NCI-H1092 (cell line): Measurements from ENCODE around the gene EIF2B2.

Experiments used
- DNase-seq: peaks from one replicate; lab custom pipeline; 2025; lab: John Stamatoyannopoulos, UW

The EIF2B2 gene

DNA sequence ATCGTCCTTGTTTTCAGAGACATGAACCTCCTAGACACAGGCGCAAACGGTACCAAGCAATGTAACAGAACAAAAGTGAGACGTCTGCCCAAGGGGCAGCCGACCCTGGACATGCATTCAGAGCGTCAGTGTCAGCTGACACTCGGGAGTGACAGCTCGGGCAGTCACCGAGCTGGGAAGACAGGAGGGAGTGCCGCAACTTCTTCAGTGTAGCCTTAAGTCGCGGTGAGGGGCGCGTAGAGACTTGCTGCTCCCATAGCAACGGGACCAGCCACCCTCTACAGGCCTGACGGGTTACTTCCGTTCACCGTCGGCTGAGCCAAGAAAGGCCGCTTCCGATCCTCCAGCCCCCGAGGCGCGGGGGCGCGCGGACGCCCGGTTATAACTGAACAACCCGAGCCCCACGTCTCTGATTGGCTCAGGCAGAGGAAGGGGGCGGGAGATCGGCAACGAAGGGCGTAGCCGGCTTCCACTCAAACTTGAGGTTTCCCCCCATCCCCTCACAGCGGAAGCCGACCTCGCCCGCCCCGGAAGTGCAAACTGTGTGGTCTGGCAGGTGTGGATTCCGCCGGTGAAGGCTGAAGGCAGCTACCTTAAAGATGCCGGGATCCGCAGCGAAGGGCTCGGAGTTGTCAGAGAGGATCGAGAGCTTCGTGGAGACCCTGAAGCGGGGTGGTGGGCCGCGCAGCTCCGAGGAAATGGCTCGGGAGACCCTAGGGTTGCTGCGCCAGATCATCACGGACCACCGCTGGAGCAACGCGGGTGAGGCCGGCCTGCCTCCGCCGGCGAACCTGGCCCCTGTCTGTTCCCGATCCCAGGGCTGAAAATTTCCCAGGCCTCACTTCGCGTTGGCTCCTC is at the start of gene EIF2B2:
Gene EIF2B2 (plus strand): TSS at position 530 of the 858 bp plus-strand sequence. CDS start 70 bp downstream, at position 600.
- peak; percentile 94 for DNase-seq

DNA sequence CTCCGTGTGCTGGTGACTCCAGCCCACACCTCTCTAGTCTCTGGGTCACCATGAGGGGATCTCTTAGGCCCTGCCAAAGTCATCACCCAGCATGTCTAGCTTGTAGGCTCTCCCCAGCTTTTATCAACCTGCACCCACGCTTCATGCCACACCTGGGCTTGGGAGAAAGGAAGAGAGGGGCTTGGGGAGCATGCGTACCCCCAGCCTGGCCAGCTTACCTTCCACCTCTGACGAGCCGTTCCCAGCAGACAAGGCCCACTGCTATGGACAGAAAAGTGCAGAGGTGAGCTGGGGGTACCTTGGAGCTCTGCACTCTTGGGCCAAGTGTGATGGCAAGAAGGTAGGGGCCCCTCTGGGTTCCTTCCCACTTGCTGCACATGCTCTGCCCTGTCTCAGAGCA is 49.0 kb upstream of the EIF2B2 start:
- DNase-seq = no peak

DNA sequence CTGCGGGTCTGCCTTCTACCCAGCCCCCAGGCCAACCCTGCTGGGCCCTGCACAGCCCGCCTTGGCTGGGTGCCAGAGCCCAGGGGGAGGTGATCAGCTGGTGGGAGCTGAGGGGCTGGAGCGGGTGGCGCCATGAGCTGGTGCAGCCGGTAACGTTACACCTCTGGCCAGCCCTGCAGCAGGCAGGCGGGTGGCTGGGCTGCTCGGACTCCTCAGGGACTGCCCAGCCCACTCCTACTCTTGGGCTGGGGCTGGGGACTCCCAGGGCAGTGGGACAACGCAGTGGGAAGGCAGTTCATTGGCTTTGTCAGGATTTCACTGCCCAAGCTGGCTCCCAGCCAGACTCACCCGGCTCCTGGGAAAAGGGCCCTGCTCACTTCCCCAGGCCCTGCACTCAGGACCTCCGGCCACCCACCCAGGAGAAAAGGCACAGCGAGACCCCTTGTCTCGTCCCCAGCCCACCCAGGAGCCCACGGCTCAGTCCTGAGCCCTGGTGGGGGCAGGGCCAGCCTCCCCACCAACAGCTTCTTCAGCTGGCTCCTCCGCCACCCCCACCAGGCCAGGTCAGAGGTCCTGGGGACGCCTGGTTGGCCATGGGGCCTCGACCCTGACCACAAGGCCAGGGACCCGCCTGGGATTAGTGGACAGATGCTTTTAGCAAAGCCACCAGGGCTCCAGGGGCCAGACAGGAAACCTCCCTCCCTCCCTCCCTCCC is 48.3 kb upstream of the EIF2B2 start:
- peak; percentile 75 for DNase-seq

DNA sequence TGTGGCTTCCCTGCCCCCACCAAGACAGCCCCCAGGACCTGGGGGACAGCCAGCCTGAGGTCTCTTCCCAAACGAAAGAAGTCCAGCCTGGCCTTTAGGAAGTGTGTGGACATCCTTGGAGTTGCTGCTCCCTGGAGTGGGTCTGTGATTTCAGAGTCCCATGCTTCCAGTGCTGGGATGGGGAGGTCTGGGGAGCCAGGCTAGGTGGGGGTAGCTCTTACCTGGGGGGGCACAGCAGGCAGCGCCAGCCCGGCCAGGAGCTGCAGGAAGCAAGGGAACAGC is 47.8 kb upstream of the EIF2B2 start:
- DNase-seq = no peak

DNA sequence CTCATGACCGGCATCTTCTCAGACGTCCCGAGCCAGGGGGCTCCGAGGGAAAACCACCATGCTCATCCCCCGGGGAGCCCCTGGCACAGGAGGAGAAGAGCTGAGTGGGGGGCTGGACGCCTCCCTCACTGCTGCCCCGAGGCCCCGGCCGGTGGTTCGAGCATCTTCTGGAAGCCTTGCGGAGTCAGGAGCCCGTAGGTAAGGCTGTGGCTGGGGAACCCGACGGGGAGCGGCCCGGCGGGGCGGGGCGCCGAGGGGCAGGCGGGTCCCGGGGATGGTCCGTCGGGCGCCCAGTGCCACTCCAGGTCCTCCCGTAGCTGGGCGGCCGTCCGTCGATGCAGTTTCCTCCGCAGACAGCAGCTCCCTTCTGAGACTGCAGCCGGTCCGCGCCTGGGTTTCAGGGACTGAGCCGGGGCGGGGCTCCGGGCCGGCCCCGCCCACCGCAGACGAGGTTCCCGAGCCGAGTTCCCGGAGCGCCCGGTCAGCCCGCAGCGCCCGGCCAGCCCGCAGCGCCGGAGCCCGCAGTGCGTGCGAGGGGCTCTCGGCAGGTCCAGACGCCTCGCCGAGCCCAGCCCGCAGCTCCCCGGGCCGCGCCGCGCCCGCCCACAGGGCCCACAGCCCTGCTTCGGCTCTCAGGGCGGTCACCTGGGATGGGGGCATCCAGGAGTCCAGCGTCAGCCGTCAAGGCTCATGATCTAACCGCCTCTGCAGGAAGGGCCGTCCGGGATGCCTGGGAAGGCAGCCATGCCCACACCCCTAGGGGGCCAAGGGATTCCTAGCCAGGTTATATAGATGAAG is 47.3 kb upstream of the EIF2B2 start, which contains the start of gene PGF:
Gene PGF (minus strand): TSS at position 369 of the 798 bp plus-strand sequence. CDS start 355 bp downstream, at position 14.
- no peak for DNase-seq

DNA sequence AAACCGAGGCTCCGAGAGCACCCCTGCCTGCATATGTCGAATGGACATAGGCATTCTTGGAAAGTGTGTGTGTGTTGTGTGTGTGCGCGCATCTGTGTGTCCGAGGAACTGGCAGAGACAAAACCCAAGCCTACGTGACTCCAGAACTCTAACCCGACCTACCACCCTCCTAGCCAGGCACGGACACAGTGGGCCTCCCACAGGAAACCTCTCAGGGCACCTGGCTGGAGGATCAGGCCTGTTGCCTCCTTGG is 46.8 kb upstream of the EIF2B2 start:
- no peak for DNase-seq

DNA sequence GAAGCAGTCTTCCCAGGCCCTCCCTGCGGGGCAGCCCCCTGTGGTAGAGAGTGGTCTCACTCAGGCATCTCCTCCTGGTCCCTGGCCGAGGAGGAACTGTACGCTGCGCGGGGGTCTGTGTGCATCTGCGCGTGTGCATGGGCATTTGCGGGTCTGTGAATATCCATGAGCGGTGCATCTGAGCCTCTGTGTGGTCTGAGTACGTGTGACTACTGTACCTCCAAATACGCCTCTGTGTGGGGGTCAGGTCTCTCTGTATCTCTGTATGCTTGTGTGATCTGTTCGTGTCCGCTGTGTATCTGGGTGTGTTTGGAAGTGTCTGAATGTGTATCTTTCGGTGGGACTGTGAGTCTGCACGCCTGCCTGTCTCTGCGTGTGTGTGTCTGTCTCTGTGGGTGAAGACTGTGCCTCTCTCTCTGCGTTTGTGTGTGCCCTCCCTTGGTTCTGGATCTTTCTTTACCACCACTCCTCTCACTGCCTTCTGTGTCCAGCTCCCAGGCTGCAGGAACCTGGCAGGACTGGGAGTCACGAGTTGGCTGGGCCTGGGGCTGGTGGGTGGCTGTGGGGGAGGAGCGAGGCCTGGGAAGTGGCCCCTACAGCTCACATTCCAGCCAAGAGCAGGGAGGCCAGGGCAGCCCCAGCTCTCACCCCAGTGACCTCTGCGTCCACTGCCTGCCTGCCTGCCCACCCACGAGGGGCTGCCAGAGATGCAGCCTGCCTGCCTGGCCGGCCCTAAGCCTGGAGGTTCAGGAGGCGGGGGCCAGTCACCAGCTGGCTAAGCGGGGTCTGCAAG is 46.2 kb upstream of the EIF2B2 start:
- DNase-seq = no peak

DNA sequence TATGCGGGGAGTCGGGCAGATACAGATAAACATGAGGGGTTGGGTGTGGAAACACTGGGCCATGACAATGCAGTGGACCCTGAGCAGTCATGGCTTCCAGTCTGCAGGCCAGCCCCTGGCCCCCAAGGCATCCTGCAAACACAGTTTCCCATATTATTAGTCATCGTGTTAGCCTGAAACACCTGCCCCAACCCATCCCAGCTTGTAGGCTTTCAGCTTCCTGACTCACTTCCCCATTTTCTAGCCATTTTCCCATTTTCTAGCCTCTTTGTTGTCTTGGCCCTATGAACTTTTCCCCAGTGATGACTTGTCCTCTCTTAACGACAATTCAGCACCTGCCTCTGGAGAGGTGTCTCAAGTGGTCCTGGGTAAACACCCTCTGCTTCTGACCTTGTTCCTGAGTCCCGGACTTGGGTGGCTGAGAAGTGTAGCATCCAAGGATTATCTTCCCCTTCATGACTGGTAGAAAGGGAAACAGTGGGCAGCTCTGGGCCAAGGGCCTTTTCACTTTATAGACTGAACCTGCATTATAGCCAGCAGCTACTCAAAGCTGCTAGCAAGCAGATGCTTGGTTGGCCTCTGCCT is 43.0 kb upstream of the EIF2B2 start:
- no peak for DNase-seq

DNA sequence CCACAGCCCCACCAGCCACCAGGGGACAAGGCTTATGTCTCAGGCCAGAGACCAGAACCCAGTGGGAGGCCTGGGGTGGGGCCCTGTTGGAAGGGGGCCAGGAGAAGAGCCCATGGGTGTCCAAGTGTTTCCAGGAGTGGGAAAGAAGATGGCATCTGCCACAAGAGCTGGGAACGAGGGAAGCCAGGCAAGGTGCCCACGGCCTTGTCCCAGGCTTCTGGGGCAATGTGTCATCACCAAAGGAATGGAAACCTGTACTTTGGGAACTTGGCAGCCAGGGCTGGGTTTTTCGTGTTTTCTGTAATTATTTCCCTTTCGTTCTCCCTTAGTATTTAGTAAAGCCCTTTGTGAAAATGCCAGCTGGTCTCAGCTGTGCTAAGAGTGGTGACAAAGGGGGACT is 42.0 kb upstream of the EIF2B2 start:
- DNase-seq = no peak

DNA sequence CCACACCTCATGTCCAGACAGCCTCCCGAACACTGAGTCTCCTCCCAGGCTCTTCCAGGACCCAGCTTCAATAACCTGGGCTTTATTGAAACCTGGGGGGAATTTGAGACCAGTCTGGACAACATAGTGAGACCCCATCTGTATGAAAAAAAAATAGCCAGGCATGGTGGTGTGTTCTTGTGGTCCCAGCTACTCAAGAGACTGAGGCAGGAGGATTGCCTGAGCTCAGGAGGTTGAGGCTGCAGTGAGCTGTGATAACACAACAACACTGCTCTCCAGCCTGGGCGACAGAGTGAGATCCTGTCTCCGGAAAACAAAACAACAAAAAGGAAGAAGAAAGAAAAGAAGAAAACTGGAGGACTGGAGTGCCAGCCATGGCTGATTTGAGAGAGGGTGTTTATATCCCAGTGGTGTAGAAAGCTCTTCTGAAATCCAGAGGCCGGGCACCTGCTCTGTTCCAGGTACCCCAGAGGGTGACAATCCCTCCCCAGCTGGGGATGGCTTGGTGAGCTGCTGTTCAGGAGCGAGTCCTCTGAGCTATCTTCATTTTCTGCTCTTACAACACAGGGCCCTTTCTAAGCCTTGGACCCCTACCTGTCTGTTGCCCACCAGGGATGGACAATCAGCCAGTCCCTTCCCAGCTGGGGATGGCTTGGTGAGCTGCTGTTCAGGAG is 41.3 kb upstream of the EIF2B2 start:
- DNase-seq = no peak

DNA sequence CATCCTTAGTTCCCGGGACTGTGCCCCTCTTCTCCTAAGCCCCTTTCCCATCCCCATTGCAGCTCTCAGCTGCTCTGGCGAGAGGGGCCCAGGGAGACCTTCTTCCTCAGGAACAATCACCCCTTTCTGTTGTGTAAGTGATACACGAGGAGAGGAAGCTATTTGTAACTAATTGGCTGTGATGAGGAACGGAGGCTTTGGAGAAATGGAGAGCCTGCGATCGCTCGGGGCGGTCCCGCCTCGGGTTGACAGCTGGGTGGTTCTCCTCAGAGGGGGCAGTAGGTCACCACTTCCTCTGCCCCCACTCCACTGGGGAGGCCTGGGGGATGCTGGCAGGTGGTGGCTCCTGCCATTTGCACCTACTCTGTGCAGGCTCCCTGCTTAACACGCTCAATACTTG is 40.7 kb upstream of the EIF2B2 start:
- no peak for DNase-seq

DNA sequence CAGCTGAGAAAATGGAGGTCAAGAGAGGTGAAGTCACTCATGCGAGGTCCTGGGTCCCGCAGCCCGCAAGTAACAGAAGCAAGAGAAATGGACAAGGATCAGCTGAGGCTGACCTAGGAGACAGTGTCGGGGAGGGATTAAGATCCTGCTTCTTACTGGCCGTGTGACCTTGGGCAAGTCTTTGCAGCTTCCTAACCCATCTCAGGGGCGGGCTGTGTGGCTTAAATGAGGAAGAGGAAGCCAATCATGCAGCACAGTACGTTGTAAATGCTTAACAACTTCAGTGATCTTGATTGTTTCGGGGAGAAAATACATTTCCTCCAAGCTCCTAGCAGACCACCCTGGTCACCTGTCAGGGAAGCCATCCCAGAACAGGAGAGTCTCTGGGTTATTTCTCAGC is 40.2 kb upstream of the EIF2B2 start:
- DNase-seq = no peak

DNA sequence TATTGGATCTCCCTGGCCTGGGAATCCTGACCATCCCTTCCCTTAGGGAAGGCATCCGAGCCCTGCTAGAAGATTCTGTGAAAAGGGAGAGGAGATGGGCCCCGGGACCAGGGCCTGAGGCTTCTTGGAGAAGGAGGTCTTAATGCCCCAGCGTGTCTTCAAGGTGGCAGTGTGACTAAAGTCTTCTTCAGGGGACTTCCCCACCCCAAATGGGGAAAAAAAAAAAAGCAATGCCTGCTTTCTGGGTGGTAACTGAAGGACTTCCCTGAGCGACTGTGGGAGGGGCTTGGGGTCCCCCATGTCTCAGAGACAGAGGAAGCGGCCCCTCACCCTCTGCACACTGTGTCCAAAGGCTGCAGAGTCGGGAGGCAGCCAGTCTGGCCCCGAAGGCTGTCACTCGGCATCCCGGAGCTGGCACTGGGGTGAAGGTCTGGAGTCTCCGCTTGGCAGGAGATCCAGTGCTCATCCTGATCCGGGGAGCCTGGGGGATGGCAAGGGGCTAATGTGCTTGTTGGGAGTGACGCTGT is 39.5 kb upstream of the EIF2B2 start:
- DNase-seq = no peak

DNA sequence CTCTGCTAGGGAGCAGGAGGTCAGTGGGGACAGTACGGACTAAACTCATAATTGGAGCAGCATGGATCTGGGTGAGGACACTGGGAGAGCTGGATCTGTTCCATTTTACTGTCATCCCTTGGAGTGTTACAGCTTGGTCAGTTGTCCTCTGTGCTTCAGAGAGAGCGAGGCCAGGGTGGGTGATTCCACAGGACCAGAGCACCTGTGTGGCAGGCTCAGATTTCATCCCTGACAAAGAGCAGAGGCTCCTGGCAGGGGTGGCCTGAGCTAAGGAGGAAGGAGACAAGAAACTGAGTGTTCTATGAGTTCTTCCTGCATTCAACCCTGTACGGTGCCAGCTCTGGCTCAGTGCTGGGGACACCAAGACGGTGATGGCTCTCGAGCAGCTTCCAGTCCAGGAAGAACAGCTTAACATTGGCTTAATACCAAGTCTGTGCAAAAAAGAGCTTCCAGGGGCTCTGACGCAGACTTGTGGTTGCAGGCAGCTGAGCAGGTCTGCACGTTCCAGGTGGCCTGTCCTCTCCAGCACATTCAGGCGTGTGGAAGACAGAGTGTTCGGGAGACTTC is 38.9 kb upstream of the EIF2B2 start:
- DNase-seq = no peak

DNA sequence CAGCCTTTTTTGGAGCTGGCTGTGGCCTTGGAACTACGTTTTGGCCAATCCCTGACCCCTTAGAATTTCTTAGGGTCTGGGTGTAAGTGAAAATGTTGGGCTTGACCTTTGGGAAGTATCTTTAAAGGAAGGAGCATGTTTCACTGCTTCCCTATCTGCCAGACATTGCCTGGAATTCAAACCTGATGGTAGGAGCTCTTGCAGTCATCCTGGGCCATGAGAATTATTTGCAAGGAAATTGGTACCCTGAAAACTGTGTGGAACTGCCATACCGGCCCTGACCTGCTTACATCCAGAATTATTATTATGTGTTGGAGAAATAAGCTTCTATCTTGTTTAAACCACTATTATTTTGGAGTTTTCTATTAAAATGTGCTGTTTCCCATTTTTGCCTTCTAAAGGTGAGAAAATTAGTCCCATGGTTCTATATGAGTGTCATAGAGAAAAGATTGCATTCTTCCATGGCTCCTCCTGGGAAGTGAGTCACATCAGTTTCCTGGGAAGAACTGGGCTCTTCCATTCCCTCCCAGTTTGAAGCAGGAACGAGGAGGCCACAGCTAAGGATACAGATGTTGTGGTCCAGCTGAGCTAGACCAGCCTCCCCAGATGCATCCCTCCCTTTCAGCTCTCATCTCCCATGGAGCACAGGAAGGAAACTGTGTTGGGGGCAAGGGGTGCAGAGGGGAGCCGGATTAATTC is 37.8 kb upstream of the EIF2B2 start:
- DNase-seq = no peak

DNA sequence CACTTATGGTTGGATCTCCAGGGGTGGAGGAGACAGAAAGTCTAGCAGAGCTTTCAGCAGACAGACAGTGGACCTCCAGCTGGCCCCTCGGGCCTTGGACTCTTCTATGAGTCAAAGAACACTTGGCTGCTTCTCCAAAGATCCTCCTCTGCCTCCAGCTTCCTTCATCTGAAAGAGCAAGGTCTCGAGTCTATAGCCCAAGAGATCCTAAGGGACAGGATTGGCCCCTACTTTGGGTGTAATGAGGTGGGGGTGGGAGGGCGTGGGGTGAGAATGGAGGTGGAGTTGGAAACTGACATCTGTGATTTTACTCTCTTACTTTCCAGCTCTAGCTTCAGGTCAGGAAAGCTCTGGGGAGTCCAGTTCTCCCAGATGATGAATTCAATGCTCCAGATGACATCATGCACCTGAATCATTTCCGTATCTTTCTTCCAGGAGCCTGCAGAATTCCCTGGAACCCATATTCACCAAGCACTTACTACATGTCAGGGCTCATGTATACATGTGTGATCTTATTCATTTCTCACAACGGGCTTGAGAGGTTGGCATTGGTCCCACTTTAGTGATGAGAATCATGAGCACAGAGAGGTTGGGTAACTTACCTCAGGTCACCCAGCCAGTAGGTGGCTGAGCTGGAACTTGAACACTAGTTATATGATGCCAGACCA is 37.1 kb upstream of the EIF2B2 start:
- DNase-seq = no peak

DNA sequence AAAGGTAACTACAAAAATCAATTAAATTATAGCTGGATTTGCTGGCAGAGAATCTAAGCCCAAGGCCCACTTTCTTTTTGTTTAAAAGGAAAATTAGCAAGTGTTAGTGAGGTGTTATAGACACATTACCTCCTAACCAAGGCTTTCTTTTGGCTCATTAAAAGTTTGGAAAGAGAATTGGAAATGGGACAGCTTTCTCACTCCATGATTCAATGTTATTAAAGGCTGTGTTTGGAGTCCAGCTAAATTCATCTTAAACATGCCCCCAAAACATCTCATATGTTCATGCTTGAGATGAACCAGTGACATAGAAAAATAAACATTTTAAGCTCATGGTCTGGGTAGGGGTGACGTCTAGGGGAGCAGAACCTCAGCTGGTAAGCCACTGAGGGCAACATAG is 33.9 kb upstream of the EIF2B2 start:
- DNase-seq = no peak

DNA sequence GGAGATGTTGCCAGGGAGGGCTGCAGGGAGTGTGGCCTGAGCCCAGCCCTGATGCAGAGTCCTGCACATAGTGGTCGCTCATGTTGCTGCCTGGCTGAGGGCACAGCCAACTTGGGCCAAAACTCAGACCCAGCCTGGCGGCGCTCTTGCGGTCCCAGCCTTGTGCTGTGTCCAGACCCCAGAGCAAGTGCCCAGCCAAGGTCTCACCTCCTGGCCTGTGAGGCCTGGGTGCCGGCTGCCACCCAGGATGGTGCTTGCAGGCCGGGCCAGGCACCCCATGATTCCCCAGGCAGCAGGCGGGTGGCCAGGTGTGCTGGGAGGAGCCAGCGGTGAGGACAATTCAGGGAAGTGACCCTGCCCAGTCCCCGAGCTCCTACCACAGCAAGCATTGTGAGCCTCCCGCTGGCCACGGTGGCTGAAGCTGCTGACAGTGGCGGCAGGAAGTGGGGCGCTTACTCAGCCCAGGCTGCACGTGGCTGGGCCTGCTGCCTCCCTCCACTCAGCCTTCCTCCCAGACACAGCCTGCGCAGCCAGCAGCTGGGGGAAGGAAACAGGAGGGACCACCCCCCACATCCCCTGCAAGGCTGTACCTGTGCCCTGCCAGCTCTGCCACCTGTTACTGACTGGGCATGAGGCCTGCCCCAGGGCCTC is 29.6 kb upstream of the EIF2B2 start:
- DNase-seq = no peak

DNA sequence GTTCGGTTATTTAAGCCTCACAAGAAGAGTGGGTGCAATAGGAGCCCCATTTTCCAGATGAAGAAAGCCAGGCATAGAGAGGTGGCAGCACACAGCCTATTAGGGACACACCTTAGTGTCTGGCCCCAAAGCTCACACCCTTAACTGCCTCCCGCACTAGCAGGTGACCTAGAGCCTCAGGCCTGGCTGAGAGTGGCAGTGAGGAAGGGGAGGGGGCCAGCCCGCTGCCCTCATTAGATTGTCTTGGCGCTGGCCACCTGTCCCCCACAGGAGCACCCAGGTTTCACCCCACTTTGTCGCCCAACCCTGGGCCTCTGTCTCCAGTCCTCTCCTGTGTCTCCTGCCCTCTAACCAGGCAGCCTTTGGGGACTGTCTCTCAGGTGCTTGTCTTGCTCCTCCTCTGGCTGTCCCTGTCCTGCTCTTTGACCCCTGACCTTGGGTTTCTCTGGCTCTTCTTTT is 28.8 kb upstream of the EIF2B2 start:
- no peak for DNase-seq
